Activated T-cell treated with anti-CD3 and anti-CD28 coated beads, Interleukin-2, amount 50 U/mL, for 4 hours (primary cell): ENCODE measurements around the gene SEPTIN3. TPM values are rescaled to one million over a fixed set of nuclear protein-coding genes. Genes with fewer than 3 reads are reported as not detected.

ENCODE experiments used
- ATAC-seq, 2 donors: fragments of 200-7000 bp; cut with Tn5 transposase; one replicate each; pipeline ENCODE4 v1.10.0; 2021
- DNase-seq: peaks from one replicate; pipeline ENCODE4 v3.0.0-alpha.2; 2020
- H3K27me3 Mint-ChIP-seq: one replicate; pipeline ENCODE4 v1.8.0; 2021; ENCODE audit warnings: low read depth, mixed read lengths
- H3K36me3 Mint-ChIP-seq: one replicate; pipeline ENCODE4 v1.8.0; 2022; ENCODE audit warnings: mixed read lengths; ENCODE audit not compliant: insufficient read depth
- H3K4me1 Mint-ChIP-seq: one replicate; pipeline ENCODE4 v1.8.0; 2021; ENCODE audit warnings: low read depth, mixed read lengths
- H3K4me3 Mint-ChIP-seq: one replicate; pipeline ENCODE4 v1.8.0; 2021; ENCODE audit warnings: mild to moderate bottlenecking, moderate library complexity, mixed read lengths
- H3K9me3 Mint-ChIP-seq: one replicate; pipeline ENCODE4 v1.8.0; 2021; ENCODE audit warnings: mixed read lengths
- total RNA-seq, 3 donors: library from RNA; stranded (reverse); gene quantifications; one replicate each; pipeline ENCODE4 v1.2.1, GENCODE V29; 2021

SEPTIN3 gene
- total RNA-seq, 3 donors from 2014 or later, result 0.68 to 1.3 (median 0.84) TPM

- no peak overlapping the region for H3K4me3 Mint-ChIP-seq
- H3K4me1 Mint-ChIP-seq, result peaks cover 20% of the 10 kb centered on the region
These were observed 31.2 kb downstream of the SEPTIN3 start for GRCh38 chr22:42000466-42000865.

DNA sequence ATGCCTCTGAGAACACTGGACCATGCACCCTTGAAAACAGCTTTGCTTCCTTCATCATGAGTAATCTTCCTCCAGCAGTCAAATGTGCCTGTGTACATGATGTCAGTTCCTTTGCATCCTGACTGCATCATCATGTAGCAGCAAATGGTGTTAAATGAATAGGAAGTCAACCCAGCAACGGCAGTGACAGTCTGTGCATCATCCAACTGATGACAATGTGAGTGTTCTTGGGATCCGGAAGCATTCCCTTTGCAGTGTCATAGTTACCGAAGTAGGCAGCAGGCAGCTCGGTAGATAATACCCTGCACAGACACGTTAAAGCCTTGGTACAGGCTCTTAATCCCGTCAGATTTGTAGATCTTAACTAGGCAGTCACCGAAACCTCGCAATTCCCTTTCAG lies 31.9 kb downstream of the SEPTIN3 start:
- Mint-ChIP-seq H3K9me3 (peaks cover 14% of the 10 kb centered on the region), H3K4me3 (no peak overlapping the region), H3K27me3 (peaks cover 5% of the 10 kb centered on the region), H3K36me3 (peaks cover 6% of the 10 kb centered on the region), H3K4me1 (peaks cover 20% of the 10 kb centered on the region)
- DNase-seq (no peak), ATAC-seq (no peak)

More at GRCh38 chr22:42000466-42000865, 31.2 kb downstream of the SEPTIN3 start:
- Mint-ChIP-seq H3K36me3 (peaks cover 6% of the 10 kb centered on the region), H3K9me3 (peaks cover 11% of the 10 kb centered on the region), H3K27me3 (peaks cover 5% of the 10 kb centered on the region)
- no peak for ATAC-seq
- DNase-seq, result no peak

- H3K27me3 Mint-ChIP-seq, result peaks cover 5% of the 10 kb centered on the region
- no peak overlapping the region for H3K4me3 Mint-ChIP-seq
- peaks cover 14% of the 10 kb centered on the region for H3K9me3 Mint-ChIP-seq
- DNase-seq (no peak), ATAC-seq (no peak)
- peaks cover 20% of the 10 kb centered on the region for H3K4me1 Mint-ChIP-seq
- H3K36me3 Mint-ChIP-seq, result peaks cover 6% of the 10 kb centered on the region
These were observed 32.5 kb downstream of the SEPTIN3 start for GRCh38 chr22:42001706-42002105.

- Mint-ChIP-seq H3K27me3 (peaks cover 5% of the 10 kb centered on the region), H3K9me3 (peaks cover 13% of the 10 kb centered on the region), H3K4me1 (no peaks in the 10 kb centered on the region), H3K4me3 (no peak overlapping the region), H3K36me3 (no peaks in the 10 kb centered on the region)
- no peak for DNase-seq
- no peak for ATAC-seq
These were observed 38.7 kb downstream of the SEPTIN3 start for GRCh38 chr22:42007922-42008321.

DNA sequence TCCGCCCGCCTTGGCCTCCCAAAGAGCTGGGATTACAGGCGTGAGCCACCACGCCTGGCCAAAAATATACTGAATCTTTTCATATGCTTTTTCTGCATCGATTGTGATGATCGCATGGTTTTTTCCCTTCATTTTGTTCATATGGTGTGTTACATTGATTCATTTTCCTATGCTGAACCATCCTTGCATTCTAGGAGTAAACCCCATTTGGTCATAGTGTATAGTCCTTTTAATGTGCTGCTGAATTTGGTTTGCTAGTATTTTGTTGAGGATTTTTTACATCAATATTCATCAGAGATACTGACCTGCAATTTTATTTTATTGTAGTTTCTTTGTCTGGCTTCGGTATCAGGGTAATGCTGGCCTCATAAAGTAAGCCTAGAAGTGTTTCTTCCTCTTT lies 41.5 kb downstream of the SEPTIN3 start:
- no peak overlapping the region for H3K4me3 Mint-ChIP-seq
- DNase-seq, result no peak
- no peaks in the 10 kb centered on the region for H3K4me1 Mint-ChIP-seq
- peaks cover 13% of the 10 kb centered on the region for H3K27me3 Mint-ChIP-seq
- no peaks in the 10 kb centered on the region for H3K36me3 Mint-ChIP-seq
- ATAC-seq, result no peak
- peaks cover 8% of the 10 kb centered on the region for H3K9me3 Mint-ChIP-seq

GRCh38 chr22:42013385-42013784 lies 44.1 kb downstream of the SEPTIN3 start:
- Mint-ChIP-seq H3K27me3 (peaks cover 15% of the 10 kb centered on the region), H3K9me3 (peaks cover 8% of the 10 kb centered on the region), H3K4me1 (no peaks in the 10 kb centered on the region), H3K4me3 (no peak overlapping the region), H3K36me3 (no peaks in the 10 kb centered on the region)
- ATAC-seq (no peak), DNase-seq (no peak)

GRCh38 chr22:42016111-42016510 lies 46.9 kb downstream of the SEPTIN3 start:
- Mint-ChIP-seq H3K4me1 (no peaks in the 10 kb centered on the region), H3K27me3 (peaks cover 13% of the 10 kb centered on the region), H3K4me3 (no peak overlapping the region), H3K36me3 (no peaks in the 10 kb centered on the region), H3K9me3 (peaks cover 4% of the 10 kb centered on the region)
- DNase-seq, result no peak
- ATAC-seq, result no peak

DNA sequence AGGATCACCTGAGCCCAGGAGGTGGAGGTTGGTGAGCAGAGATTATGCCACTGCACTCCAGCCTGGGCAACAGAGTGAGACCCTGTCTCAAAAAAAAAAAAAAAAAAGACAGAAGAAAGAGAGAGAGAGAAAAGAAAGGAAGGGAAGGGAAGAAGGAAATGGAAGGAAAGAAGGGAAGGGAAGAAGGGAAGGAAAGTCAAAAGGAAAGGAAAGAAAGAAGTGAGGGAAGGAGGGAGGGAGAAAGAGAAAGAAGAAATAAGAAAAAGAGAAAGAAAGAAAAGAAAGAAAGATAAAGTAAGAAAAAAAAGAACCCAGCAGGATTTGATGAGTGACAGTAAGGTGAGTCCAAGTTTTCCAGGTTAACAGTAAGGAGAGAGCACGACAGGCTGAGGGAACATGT lies 49.0 kb downstream of the SEPTIN3 start:
- Mint-ChIP-seq H3K27me3 (peaks cover 13% of the 10 kb centered on the region), H3K36me3 (no peaks in the 10 kb centered on the region), H3K9me3 (no peaks in the 10 kb centered on the region), H3K4me1 (peaks cover 7% of the 10 kb centered on the region), H3K4me3 (no peak overlapping the region)
- ATAC-seq (no peak), DNase-seq (no peak)

Other genes starting within 250 kb of the SEPTIN3 start
- 10 to 100 TPM; 16.0 to 20.2 (median 18.4) TPM for gene CCDC134, start 168.8 kb upstream of the SEPTIN3 start, total RNA-seq
- gene SREBF2, start 136.3 kb upstream of the SEPTIN3 start, total RNA-seq, result 100 to 1,000 TPM; 123 to 178 (median 155) TPM
- gene SHISA8, start 54.4 kb upstream of the SEPTIN3 start, total RNA-seq, result 1 to 10 TPM; 3.9 to 5.6 (median 5.0) TPM
- gene TNFRSF13C, start 42.6 kb upstream of the SEPTIN3 start, total RNA-seq, result 1 to 10 TPM; 6.1 to 7.6 (median 6.9) TPM
- gene CENPM, start 22.3 kb upstream of the SEPTIN3 start, total RNA-seq, result 10 to 100 TPM; 40.7 to 52.2 (median 48.5) TPM
- under 1 TPM; 0.16 to 0.40 (median 0.30) TPM for gene WBP2NL, start 29.3 kb downstream of the SEPTIN3 start, total RNA-seq
- gene NAGA, start 101.4 kb downstream of the SEPTIN3 start, total RNA-seq, result 10 to 100 TPM; 14.2 to 16.4 (median 14.2) TPM
- gene PHETA2, start 104.8 kb downstream of the SEPTIN3 start, total RNA-seq, result 1 to 10 TPM; 2.0 to 2.3 (median 2.1) TPM
- gene SMDT1, start 110.3 kb downstream of the SEPTIN3 start, total RNA-seq, result 10 to 100 TPM; 84.0 to 88.2 (median 86.6) TPM
- gene NDUFA6, start 121.3 kb downstream of the SEPTIN3 start, total RNA-seq, result 100 to 1,000 TPM in 2 of 3 donors, 10 to 100 TPM in 1; 96.3 to 129 (median 116) TPM
- gene CYP2D6, start 161.4 kb downstream of the SEPTIN3 start, total RNA-seq, result 1 to 10 TPM; 1.1 to 2.3 (median 1.9) TPM